ENCODE data around the gene CHAMP1.

Gene CHAMP1

GRCh38 chr13:114311387-114311786 is 2.9 kb upstream of the CHAMP1 start:
- DNase-seq: no peak
- Histone ChIP-seq H3K4ac (ENCODE audit: low read depth, low read length) (no peak overlapping the region), H3K27ac (ENCODE audit: low read depth, low read length) (no peak overlapping the region), H3K27me3 (ENCODE audit: insufficient read depth, low read length, poor library complexity) (no peaks in the 10 kb centered on the region), H4K5ac (ENCODE audit: low read length) (no peak overlapping the region), H2BK120ac (ENCODE audit: low read depth, low read length) (no peak overlapping the region), H3K79me2 (ENCODE audit: control insufficient read depth, insufficient read depth, low read length) (peaks cover 12% of the 10 kb centered on the region), H2AK5ac (ENCODE audit: low read length) (no peak overlapping the region), H3K79me1 (ENCODE audit: low read length) (peaks cover 4% of the 10 kb centered on the region), H3K18ac (ENCODE audit: low read length) (no peak overlapping the region), H3K9ac (ENCODE audit: low read length) (no peak overlapping the region), H3K36me3 (ENCODE audit: control insufficient read depth, insufficient read depth, low read length) (no peaks in the 10 kb centered on the region), H2BK5ac (ENCODE audit: low read length) (no peak overlapping the region), H3K23ac (ENCODE audit: low read length) (no peak overlapping the region), H3K4me1 (ENCODE audit: control insufficient read depth, low read depth, low read length) (peaks cover 4% of the 10 kb centered on the region), H3K4me3 (ENCODE audit: low read length) (no peak overlapping the region), H3K4me2 (ENCODE audit: low read length) (no peak overlapping the region), H4K8ac (ENCODE audit: low read depth, low read length) (no peak overlapping the region), H2BK15ac (replicated peaks; ENCODE audit: low read depth) (no peak overlapping the region), H3K56ac (ENCODE audit: low read length) (no peak overlapping the region)

DNA sequence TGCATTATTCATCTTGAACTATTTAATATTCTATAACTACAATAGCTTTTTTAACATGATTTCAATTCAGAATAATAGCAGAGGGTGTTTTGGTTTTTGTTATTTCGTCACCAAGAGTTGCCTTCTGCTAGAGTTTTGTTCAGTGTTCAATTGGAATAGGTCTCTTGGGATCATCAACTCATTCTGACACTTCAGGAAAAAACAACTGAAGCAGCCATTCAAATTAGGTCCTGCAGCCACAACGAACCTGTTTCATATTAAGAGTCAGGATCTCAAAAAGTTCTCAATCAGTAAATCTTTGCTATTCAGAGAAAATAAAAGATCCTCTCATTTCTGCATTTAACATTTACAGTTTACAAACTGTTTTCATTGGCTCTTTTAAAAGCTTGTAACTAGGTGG is 2.4 kb upstream of the CHAMP1 start:
- Histone ChIP-seq H3K4me2 (ENCODE audit: low read length) (no peak overlapping the region), H3K79me2 (ENCODE audit: control insufficient read depth, insufficient read depth, low read length) (peaks cover 12% of the 10 kb centered on the region), H2BK15ac (replicated peaks; ENCODE audit: low read depth) (no peak overlapping the region), H3K27me3 (ENCODE audit: insufficient read depth, low read length, poor library complexity) (no peaks in the 10 kb centered on the region), H3K18ac (ENCODE audit: low read length) (no peak overlapping the region), H4K5ac (ENCODE audit: low read length) (no peak overlapping the region), H2AK5ac (ENCODE audit: low read length) (no peak overlapping the region), H4K8ac (ENCODE audit: low read depth, low read length) (no peak overlapping the region), H3K4me1 (ENCODE audit: control insufficient read depth, low read depth, low read length) (peaks cover 4% of the 10 kb centered on the region), H3K56ac (ENCODE audit: low read length) (no peak overlapping the region), H2BK5ac (ENCODE audit: low read length) (no peak overlapping the region), H3K27ac (ENCODE audit: low read depth, low read length) (no peak overlapping the region), H2BK120ac (ENCODE audit: low read depth, low read length) (no peak overlapping the region), H3K4ac (ENCODE audit: low read depth, low read length) (no peak overlapping the region), H3K79me1 (ENCODE audit: low read length) (peaks cover 4% of the 10 kb centered on the region), H3K36me3 (ENCODE audit: control insufficient read depth, insufficient read depth, low read length) (no peaks in the 10 kb centered on the region), H3K9ac (ENCODE audit: low read length) (no peak overlapping the region), H3K4me3 (ENCODE audit: low read length) (no peak overlapping the region), H3K23ac (ENCODE audit: low read length) (no peak overlapping the region)
- DNase-seq: no peak
- WGBS (ENCODE audit: extremely low coverage, insufficient coverage, low lambda C conversion rate): no CpG with 5 or more reads among the region's 2 CpGs

DNA sequence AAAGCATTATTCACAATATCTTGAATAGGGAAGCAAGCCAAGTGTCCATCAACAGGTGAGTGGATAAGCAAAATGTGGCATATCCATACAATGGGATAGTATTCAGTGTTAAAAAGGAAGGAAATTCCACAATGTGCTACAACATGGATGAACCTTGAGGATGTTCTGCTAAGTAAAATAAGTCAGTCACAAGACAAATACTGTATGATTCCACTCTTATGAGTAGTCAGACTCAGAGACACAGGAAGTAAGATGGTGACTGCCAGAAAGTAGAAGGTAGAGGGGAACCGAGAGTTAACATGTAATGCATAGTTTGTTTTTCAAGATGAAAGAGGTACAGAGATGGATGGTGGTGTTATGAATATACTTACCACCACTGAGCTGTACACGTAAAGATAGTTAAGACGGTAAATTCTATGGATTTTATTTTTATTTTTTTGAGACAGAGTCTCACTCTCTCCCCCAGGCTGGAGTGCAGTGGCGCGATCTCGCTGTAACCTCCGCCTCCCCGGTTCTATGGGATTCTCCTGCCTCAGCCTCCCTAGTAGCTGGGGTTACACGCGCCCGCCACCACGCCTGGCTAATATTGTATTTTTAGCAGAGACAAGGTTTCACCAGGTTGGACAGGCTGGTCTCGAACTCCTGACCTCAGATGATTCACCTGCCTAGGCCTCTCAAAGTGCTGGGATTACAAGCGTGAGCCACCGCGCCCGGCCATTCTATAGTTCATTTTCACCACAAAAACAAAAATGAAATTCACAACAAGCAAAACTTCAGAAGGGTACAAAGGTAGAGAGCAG is 1.0 kb upstream of the CHAMP1 start:
- Histone ChIP-seq H2BK120ac (ENCODE audit: low read depth, low read length) (no peak overlapping the region), H2AK5ac (ENCODE audit: low read length) (peak overlapping the region; percentile 38), H3K27me3 (ENCODE audit: insufficient read depth, low read length, poor library complexity) (no peaks in the 10 kb centered on the region), H3K79me2 (ENCODE audit: control insufficient read depth, insufficient read depth, low read length) (peaks cover 16% of the 10 kb centered on the region), H3K9ac (ENCODE audit: low read length) (peak overlapping the region; percentile 68), H3K27ac (ENCODE audit: low read depth, low read length) (peak overlapping the region; percentile 37), H3K4ac (ENCODE audit: low read depth, low read length) (peak overlapping the region; percentile 56), H2BK5ac (ENCODE audit: low read length) (no peak overlapping the region), H2BK15ac (replicated peaks; ENCODE audit: low read depth) (no peak overlapping the region), H3K4me2 (ENCODE audit: low read length) (no peak overlapping the region), H3K36me3 (ENCODE audit: control insufficient read depth, insufficient read depth, low read length) (no peaks in the 10 kb centered on the region), H3K4me1 (ENCODE audit: control insufficient read depth, low read depth, low read length) (peaks cover 4% of the 10 kb centered on the region), H3K23ac (ENCODE audit: low read length) (no peak overlapping the region), H3K4me3 (ENCODE audit: low read length) (no peak overlapping the region), H4K5ac (ENCODE audit: low read length) (no peak overlapping the region), H3K18ac (ENCODE audit: low read length) (no peak overlapping the region), H3K79me1 (ENCODE audit: low read length) (peaks cover 6% of the 10 kb centered on the region), H3K56ac (ENCODE audit: low read length) (peak overlapping the region; percentile 66), H4K8ac (ENCODE audit: low read depth, low read length) (no peak overlapping the region)
- WGBS (ENCODE audit: extremely low coverage, insufficient coverage, low lambda C conversion rate): no CpG with 5 or more reads among the region's 17 CpGs
- peak; percentile 40 for DNase-seq

GRCh38 chr13:114315074-114315785 is 927 bp downstream of the CHAMP1 start:
- no peak for DNase-seq

GRCh38 chr13:114318624-114319023 is 4.3 kb downstream of the CHAMP1 start:
- no peak for DNase-seq
- H3K4me2 ChIP-seq (ENCODE audit: low read length): no peak overlapping the region
- H3K4ac ChIP-seq (ENCODE audit: low read depth, low read length): no peak overlapping the region
- H3K4me1 ChIP-seq (ENCODE audit: control insufficient read depth, low read depth, low read length): peaks cover 2% of the 10 kb centered on the region
- H3K36me3 ChIP-seq (ENCODE audit: control insufficient read depth, insufficient read depth, low read length): peaks cover 2% of the 10 kb centered on the region
- no CpG with 5 or more reads among the region's 1 CpG for WGBS (ENCODE audit: extremely low coverage, insufficient coverage, low lambda C conversion rate)
- peaks cover 14% of the 10 kb centered on the region for H3K79me1 ChIP-seq (ENCODE audit: low read length)
- peaks cover 27% of the 10 kb centered on the region for H3K79me2 ChIP-seq (ENCODE audit: control insufficient read depth, insufficient read depth, low read length)
- no peak overlapping the region for H3K27ac ChIP-seq (ENCODE audit: low read depth, low read length)
- H3K56ac ChIP-seq (ENCODE audit: low read length): no peak overlapping the region
- no peak overlapping the region for H2BK15ac ChIP-seq (replicated peaks; ENCODE audit: low read depth)
- no peak overlapping the region for H3K9ac ChIP-seq (ENCODE audit: low read length)
- no peak overlapping the region for H3K18ac ChIP-seq (ENCODE audit: low read length)
- H3K27me3 ChIP-seq (ENCODE audit: insufficient read depth, low read length, poor library complexity): no peaks in the 10 kb centered on the region
- no peak overlapping the region for H4K5ac ChIP-seq (ENCODE audit: low read length)
- H3K23ac ChIP-seq (ENCODE audit: low read length): no peak overlapping the region
- H2AK5ac ChIP-seq (ENCODE audit: low read length): no peak overlapping the region
- H2BK120ac ChIP-seq (ENCODE audit: low read depth, low read length): no peak overlapping the region
- H3K4me3 ChIP-seq (ENCODE audit: low read length): no peak overlapping the region
- no peak overlapping the region for H2BK5ac ChIP-seq (ENCODE audit: low read length)
- H4K8ac ChIP-seq (ENCODE audit: low read depth, low read length): no peak overlapping the region

More at GRCh38 chr13:114315074-114315785, 927 bp downstream of the CHAMP1 start:
- peaks cover 26% of the 10 kb centered on the region for H3K79me2 ChIP-seq (ENCODE audit: control insufficient read depth, insufficient read depth, low read length)
- no peaks in the 10 kb centered on the region for H3K27me3 ChIP-seq (ENCODE audit: insufficient read depth, low read length, poor library complexity)
- H3K4me1 ChIP-seq (ENCODE audit: control insufficient read depth, low read depth, low read length): peaks cover 4% of the 10 kb centered on the region
- no peaks in the 10 kb centered on the region for H3K36me3 ChIP-seq (ENCODE audit: control insufficient read depth, insufficient read depth, low read length)
- peak overlapping the region; percentile 96 for H3K9ac ChIP-seq (ENCODE audit: low read length)
- no peak overlapping the region for H4K5ac ChIP-seq (ENCODE audit: low read length)
- no CpG with 5 or more reads among the region's 7 CpGs for WGBS (ENCODE audit: extremely low coverage, insufficient coverage, low lambda C conversion rate)
- H2BK5ac ChIP-seq (ENCODE audit: low read length): no peak overlapping the region
- no peak overlapping the region for H3K18ac ChIP-seq (ENCODE audit: low read length)
- H2BK120ac ChIP-seq (ENCODE audit: low read depth, low read length): no peak overlapping the region
- peak overlapping the region; percentile 98 for H3K56ac ChIP-seq (ENCODE audit: low read length)
- no peak overlapping the region for H2AK5ac ChIP-seq (ENCODE audit: low read length)
- H3K27ac ChIP-seq (ENCODE audit: low read depth, low read length): peak overlapping the region; percentile 91
- H3K23ac ChIP-seq (ENCODE audit: low read length): peak overlapping the region; percentile 39
- H3K79me1 ChIP-seq (ENCODE audit: low read length): peaks cover 14% of the 10 kb centered on the region
- H3K4ac ChIP-seq (ENCODE audit: low read depth, low read length): no peak overlapping the region
- H3K4me3 ChIP-seq (ENCODE audit: low read length): peak overlapping the region; percentile 84
- peak overlapping the region; percentile 88 for H3K4me2 ChIP-seq (ENCODE audit: low read length)
- no peak overlapping the region for H4K8ac ChIP-seq (ENCODE audit: low read depth, low read length)
- no peak overlapping the region for H2BK15ac ChIP-seq (replicated peaks; ENCODE audit: low read depth)

Measured in mesendoderm (in vitro differentiated cells).